Stimulated activated CD4-positive, alpha-beta T cell treated with anti-CD3 and anti-CD28 coated beads, Interleukin-2, amount 100 ng/mL, for 48 hours (primary cell): ENCODE measurements around the gene DNAJA2.
"Not testable (repeated sequence)": the region's sequence is repeated elsewhere in the genome, so short reads cannot be mapped to it uniquely, and the experiment has no call there.

Experiments
- DNase-seq, 2 donors: peaks; one replicate each; pipeline ENCODE4 v3.0.0-alpha.2; 2020

DNAJA2 gene

GRCh38 chr16:46974352-46974751 is 878 bp upstream of the DNAJA2 start:
- DNase-seq: peak in 1 of 2 donors; percentile 14

GRCh38 chr16:46973996-46974324 is 486 bp upstream of the DNAJA2 start:
- no peak for DNase-seq

GRCh38 chr16:46972429-46973206 is 856 bp downstream of the DNAJA2 start:
- DNase-seq: peak; percentile 17 to 45

- no peak for DNase-seq
Observed at GRCh38 chr16:46971271-46971670, 2.2 kb downstream of the DNAJA2 start.

GRCh38 chr16:46970089-46970488 is 3.4 kb downstream of the DNAJA2 start:
- DNase-seq: no peak

- DNase-seq: no peak
Observed at GRCh38 chr16:46968063-46968435, 5.4 kb downstream of the DNAJA2 start.

GRCh38 chr16:46962629-46963028 is 10.8 kb downstream of the DNAJA2 start:
- DNase-seq: no peak

- peak in 1 of 2 donors; percentile 19 for DNase-seq
Observed at GRCh38 chr16:46961373-46962353, 11.8 kb downstream of the DNAJA2 start.

- no peak for DNase-seq
Observed at GRCh38 chr16:46954562-46954961, 18.9 kb downstream of the DNAJA2 start.

GRCh38 chr16:46950009-46950408 is 23.5 kb downstream of the DNAJA2 start:
- DNase-seq: no peak

GRCh38 chr16:46949241-46949892 is 24.1 kb downstream of the DNAJA2 start:
- DNase-seq: peak; percentile 13 to 23

- no peak for DNase-seq
Observed at GRCh38 chr16:46948548-46949166, 24.8 kb downstream of the DNAJA2 start.

- peak; percentile 18 to 23 for DNase-seq
Observed at GRCh38 chr16:46947900-46948547, 25.4 kb downstream of the DNAJA2 start.

GRCh38 chr16:46944713-46945112 is 28.8 kb downstream of the DNAJA2 start:
- DNase-seq: not testable (repeated sequence)

GRCh38 chr16:46937536-46937935 is 35.9 kb downstream of the DNAJA2 start:
- no peak for DNase-seq

- DNase-seq: no peak
Observed at GRCh38 chr16:46932802-46933201, 40.7 kb downstream of the DNAJA2 start.

- DNase-seq: no peak
Observed at GRCh38 chr16:46930861-46931260, 42.6 kb downstream of the DNAJA2 start.

GRCh38 chr16:46929378-46930332 is 43.8 kb downstream of the DNAJA2 start:
- DNase-seq: peak; percentile 72 to 75

- no peak for DNase-seq
Observed at GRCh38 chr16:46928811-46929210, 44.7 kb downstream of the DNAJA2 start.

- no peak for DNase-seq
Observed at GRCh38 chr16:46927273-46927672, 46.2 kb downstream of the DNAJA2 start.
